Lung (tissue), 16 donors: ENCODE data around the gene KCNB1. TPM values are rescaled to one million over a fixed set of nuclear protein-coding genes. Genes with fewer than 3 reads are reported as not detected.

Experiments used
- ATAC-seq: fragments of 200-7000 bp; cut with Tn5 transposase; one replicate; pipeline ENCODE4 v1.9.1; 2020; ENCODE audit warnings: moderate number of reproducible peaks; ENCODE audit not compliant: insufficient read depth, low FRiP score
- DNase-seq, 3 donors: peaks; one replicate each; pipeline ENCODE4 v3.0.0-alpha.2; 2013 to 2017
- H3K27ac ChIP-seq, 2 donors: one replicate each; pipeline ENCODE4 v1.5.1; 2013; ENCODE audit warnings: mild to moderate bottlenecking in 2 of 2, moderate library complexity in 2 of 2, control low read depth in 1 of 2, inconsistent platforms in 1 of 2, low read depth in 1 of 2, low read length in 1 of 2
- H3K27me3 ChIP-seq, 3 donors: one replicate each; pipeline ENCODE4 v1.5.1; 2013; ENCODE audit warnings: low read length in 2 of 3; ENCODE audit not compliant: control insufficient read depth in 3 of 3, insufficient read depth in 3 of 3
- H3K36me3 ChIP-seq, 4 donors: one replicate each; pipeline ENCODE4 v1.5.1; 2013; ENCODE audit warnings: low read length in 4 of 4, mild to moderate bottlenecking in 1 of 4, moderate library complexity in 1 of 4; ENCODE audit not compliant: control insufficient read depth in 4 of 4, insufficient read depth in 4 of 4
- H3K4me1 ChIP-seq, 5 donors: one replicate each; pipeline ENCODE4 v1.5.1; 2013; ENCODE audit warnings: low read length in 5 of 5, mild to moderate bottlenecking in 2 of 5, moderate library complexity in 1 of 5; ENCODE audit not compliant: control insufficient read depth in 5 of 5, insufficient read depth in 5 of 5
- H3K4me3 ChIP-seq: one replicate; pipeline ENCODE4 v1.5.1; 2013; ENCODE audit warnings: mild to moderate bottlenecking, control low read depth, moderate library complexity
- H3K9ac ChIP-seq, 2 donors: one replicate each; pipeline ENCODE4 v1.5.1; 2013; ENCODE audit warnings: low read length in 2 of 2, control low read depth in 1 of 2; ENCODE audit not compliant: insufficient read depth in 1 of 2
- H3K9me3 ChIP-seq, 4 donors: one replicate each; pipeline ENCODE4 v1.5.1; 2013; ENCODE audit warnings: low read length in 3 of 4, mild to moderate bottlenecking in 1 of 4, moderate library complexity in 1 of 4; ENCODE audit not compliant: control insufficient read depth in 4 of 4, insufficient read depth in 3 of 4
- WGBS, 2 donors: extraction: QIAGEN DNeasy Blood & Tissue Kit; methylation state at CpG; one replicate each; pipeline ENCODE4 v1.1.7; 2013; 5-methylcytosine and 5-hydroxymethylcytosine counted together
- long read RNA-seq, 5 donors: transcript quantifications; one replicate each; lab custom pipeline, GENCODE V29; 2026
- polyA plus RNA-seq, 2 donors: library from polyadenylated mRNA; stranded (reverse); fragments of 200-250 nt; gene quantifications; one replicate each; pipeline ENCODE4 v1.2.1, GENCODE V29; 2013
- total RNA-seq, 2 donors: library from RNA; depleted of rRNA in 1 of 2; stranded (reverse); fragments of >200 nt in 1 of 2; gene quantifications; one replicate each; pipeline ENCODE4 v1.2.1, GENCODE V29; 2014 to 2021
- TF ChIP-seq, protein P1 (sequence below): IDR thresholded peaks from 2 replicates; pipeline ENCODE4 v1.5.1; 2012; ENCODE audit warnings: mild to moderate bottlenecking; ENCODE audit errors: control extremely low read depth, extremely low read depth
- donor health status: control.
- donor health status: control.
- donor health status: Bipolar disorder and iron deficiency.
- donor health status: healthy.
- donor health status: DM: yes; HTN: yes; CAD: no.

Gene KCNB1
- total RNA-seq = 1 to 10 TPM in 1 of 2 donors, under 1 TPM in 1; 0.91 to 1.0 TPM
- under 1 TPM; 0.11 to 0.24 TPM for polyA plus RNA-seq
- long read RNA-seq, donor 1 = 0 reads
- long read RNA-seq, donor 2 = 0 reads
- long read RNA-seq, donor 3 = 0 reads
- long read RNA-seq, donor 4 = 0 reads
- long read RNA-seq, donor 5 = 0 reads

DNA sequence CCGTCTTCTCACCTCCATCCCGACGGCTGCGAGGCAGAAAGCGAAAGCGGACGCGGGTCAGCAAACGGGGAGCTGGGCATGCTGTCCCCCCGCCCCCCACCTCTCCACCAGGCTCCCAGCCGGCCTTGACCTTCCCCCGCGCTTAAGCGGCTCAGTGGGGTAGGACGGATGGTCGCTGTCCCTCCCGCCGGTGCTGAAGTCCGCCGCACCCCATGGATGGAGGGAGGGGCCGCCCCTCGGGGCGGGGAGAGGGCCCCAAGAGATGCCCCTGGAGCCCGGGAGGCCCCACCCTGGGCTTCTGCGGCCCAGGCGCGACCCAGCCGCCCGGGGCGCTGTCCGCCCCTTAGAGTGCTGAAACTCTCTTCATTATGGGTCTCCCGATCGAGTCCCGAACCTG lies at the start of gene KCNB1:
TSS of gene KCNB1 (minus strand) at position 48 of the 397 bp plus-strand sequence. CDS start 188 bp downstream, outside the sequence.
- H3K9me3 ChIP-seq = peaks cover 0 to 4% (median 0%) of the 10 kb centered on the region in 4 donors
- H3K4me3 ChIP-seq = no peak within 1 kb of the TSS
- TF ChIP-seq, protein P1, sequence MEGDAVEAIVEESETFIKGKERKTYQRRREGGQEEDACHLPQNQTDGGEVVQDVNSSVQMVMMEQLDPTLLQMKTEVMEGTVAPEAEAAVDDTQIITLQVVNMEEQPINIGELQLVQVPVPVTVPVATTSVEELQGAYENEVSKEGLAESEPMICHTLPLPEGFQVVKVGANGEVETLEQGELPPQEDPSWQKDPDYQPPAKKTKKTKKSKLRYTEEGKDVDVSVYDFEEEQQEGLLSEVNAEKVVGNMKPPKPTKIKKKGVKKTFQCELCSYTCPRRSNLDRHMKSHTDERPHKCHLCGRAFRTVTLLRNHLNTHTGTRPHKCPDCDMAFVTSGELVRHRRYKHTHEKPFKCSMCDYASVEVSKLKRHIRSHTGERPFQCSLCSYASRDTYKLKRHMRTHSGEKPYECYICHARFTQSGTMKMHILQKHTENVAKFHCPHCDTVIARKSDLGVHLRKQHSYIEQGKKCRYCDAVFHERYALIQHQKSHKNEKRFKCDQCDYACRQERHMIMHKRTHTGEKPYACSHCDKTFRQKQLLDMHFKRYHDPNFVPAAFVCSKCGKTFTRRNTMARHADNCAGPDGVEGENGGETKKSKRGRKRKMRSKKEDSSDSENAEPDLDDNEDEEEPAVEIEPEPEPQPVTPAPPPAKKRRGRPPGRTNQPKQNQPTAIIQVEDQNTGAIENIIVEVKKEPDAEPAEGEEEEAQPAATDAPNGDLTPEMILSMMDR = no peak
- no peak within 1 kb of the TSS for H3K27ac ChIP-seq
- DNase-seq (peak; percentile 82 to 90 (median 90)), ATAC-seq (no peak)
- no peak within 1 kb of the TSS for H3K9ac ChIP-seq
- H3K4me1 ChIP-seq = peaks cover 0 to 6% (median 3%) of the 10 kb centered on the region in 5 donors
- no peaks in the 10 kb centered on the region for H3K36me3 ChIP-seq
- peaks cover 0 to 56% (median 22%) of the 10 kb centered on the region in 3 donors for H3K27me3 ChIP-seq
- WGBS, 2 donors = 1 to 6% methylated on average over 26 to 34 of the region's 34 CpGs

DNA sequence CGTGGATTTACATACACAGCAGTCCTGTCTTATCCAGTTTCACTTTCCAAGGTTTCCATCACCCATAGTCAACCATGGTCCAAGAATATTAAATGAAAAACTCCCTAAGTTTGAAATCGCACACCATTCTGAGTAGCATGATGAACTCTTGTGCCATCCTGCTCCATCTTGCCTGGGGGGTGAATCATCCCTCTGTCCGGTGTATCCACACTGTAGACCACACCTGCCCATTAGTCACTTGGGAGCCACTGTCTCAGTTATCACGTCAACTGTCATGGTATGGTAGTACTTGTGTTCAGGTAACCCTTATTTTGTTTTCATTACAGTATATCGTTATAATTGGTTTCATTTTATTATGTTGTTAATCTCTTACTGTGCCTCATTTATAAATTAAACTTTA lies 47.0 kb upstream of the KCNB1 start:
- 71 to 85% methylated on average over 5 of the region's 5 CpGs for WGBS, 2 donors
- no peak overlapping the region for H3K27ac ChIP-seq

GRCh38 chr20:49526568-49526967 lies 44.1 kb upstream of the KCNB1 start:
- Histone ChIP-seq H3K27me3 (no peaks in the 10 kb centered on the region), H3K27ac (no peak overlapping the region), H3K4me1 (no peaks in the 10 kb centered on the region), H3K9me3 (peaks cover 0 to 3% (median 0%) of the 10 kb centered on the region in 4 donors), H3K9ac (no peak overlapping the region), H3K4me3 (no peak overlapping the region), H3K36me3 (no peaks in the 10 kb centered on the region)
- 79 to 81% methylated on average over 2 of the region's 2 CpGs for WGBS, 2 donors
- ATAC-seq (no peak), DNase-seq (no peak)
- TF ChIP-seq, protein P1 = no peak

More for the DNA sequence above, 47.0 kb upstream of the KCNB1 start:
- Histone ChIP-seq H3K36me3 (no peaks in the 10 kb centered on the region), H3K4me3 (no peak overlapping the region), H3K9me3 (peaks cover 0 to 3% (median 0%) of the 10 kb centered on the region in 4 donors), H3K4me1 (no peaks in the 10 kb centered on the region), H3K9ac (no peak overlapping the region), H3K27me3 (no peaks in the 10 kb centered on the region)
- TF ChIP-seq, protein P1 = no peak
- ATAC-seq = no peak
- no peak for DNase-seq

DNA sequence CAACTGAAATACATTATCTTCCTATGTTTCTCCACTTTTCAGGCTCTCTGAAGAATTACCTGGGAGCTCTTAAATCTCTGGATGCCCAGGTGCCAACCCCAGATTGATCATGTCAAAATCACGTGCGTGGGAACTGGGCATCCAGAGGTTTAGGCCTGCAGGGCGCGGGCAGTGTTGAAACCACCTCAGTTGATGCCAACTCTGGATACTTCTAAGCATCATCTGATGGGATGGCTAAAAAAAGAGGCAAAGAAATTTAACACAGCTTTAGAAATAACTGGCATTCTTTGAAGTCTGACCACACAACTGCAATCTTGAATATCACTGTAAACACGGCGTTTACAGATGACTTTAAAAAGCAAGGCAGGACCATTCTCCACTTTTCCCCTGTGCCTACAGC lies 43.6 kb upstream of the KCNB1 start:
- Histone ChIP-seq H3K4me3 (no peak overlapping the region), H3K27ac (no peak overlapping the region), H3K4me1 (no peaks in the 10 kb centered on the region), H3K27me3 (no peaks in the 10 kb centered on the region), H3K9me3 (peaks cover 0 to 3% (median 0%) of the 10 kb centered on the region in 4 donors), H3K36me3 (no peaks in the 10 kb centered on the region), H3K9ac (no peak overlapping the region)
- ATAC-seq (no peak), DNase-seq (no peak)
- TF ChIP-seq, protein P1 = no peak
- WGBS, 2 donors = 93 to 95% methylated on average over 6 of the region's 6 CpGs
